Suprapubic skin (tissue), 4 donors: Measurements from ENCODE around the gene ARHGAP42. TPM values are rescaled to one million over a fixed set of nuclear protein-coding genes. Genes with fewer than 3 reads are reported as not detected.
A peak's percentile ranks its signal among the peaks of the same experiment; 100 is the strongest.

Experiments used
- DNase-seq, 2 donors: peaks; one replicate each; pipeline ENCODE4 v3.0.0-alpha.2; 2019; ENCODE audit warnings: low spot score in 2 of 2
- H3K27ac ChIP-seq: fragments of 200-600 bp; sonication (generic); one replicate; pipeline ENCODE4 v1.5.1; 2019
- H3K27me3 ChIP-seq: fragments of 200-600 bp; sonication (generic); one replicate; pipeline ENCODE4 v1.5.1; 2019
- H3K36me3 ChIP-seq: fragments of 200-600 bp; sonication (generic); one replicate; pipeline ENCODE4 v1.5.1; 2019
- H3K4me1 ChIP-seq: fragments of 200-600 bp; sonication (generic); one replicate; pipeline ENCODE4 v1.5.1; 2019
- H3K4me3 ChIP-seq: fragments of 200-600 bp; sonication (generic); one replicate; pipeline ENCODE4 v1.5.1; 2019; ENCODE audit warnings: mild to moderate bottlenecking
- H3K9me3 ChIP-seq: fragments of 200-600 bp; sonication (generic); one replicate; pipeline ENCODE4 v1.5.1; 2019
- CTCF ChIP-seq, 2 donors: fragments of 200-600 bp in 1 of 2; fragments of 450-650 bp in 1 of 2; sonication (generic) in 1 of 2; IDR thresholded peaks; one replicate each; pipeline ENCODE4 v1.5.1; 2016 to 2019; ENCODE audit warnings: antibody characterized with exemption in 2 of 2, mild to moderate bottlenecking in 1 of 2, moderate library complexity in 1 of 2
- EP300 ChIP-seq: sonication (generic); formaldehyde crosslinking; IDR thresholded peaks from one replicate; pipeline ENCODE4 v1.6.1; 2017; ENCODE audit warnings: antibody characterized with exemption
- POLR2A ChIP-seq, 2 donors: fragments of 450-650 bp; IDR thresholded peaks; one replicate each; pipeline ENCODE4 v1.6.1; 2017; ENCODE audit warnings: antibody characterized with exemption in 2 of 2, mild to moderate bottlenecking in 2 of 2, moderate library complexity in 2 of 2
- POLR2AphosphoS5 ChIP-seq, 3 donors: sonication (generic); formaldehyde crosslinking; IDR thresholded peaks; one replicate each; pipeline ENCODE4 v1.6.1; 2017; ENCODE audit warnings: antibody characterized with exemption in 3 of 3
- WGBS: methylation state at CpG from one replicate; pipeline ENCODE4 v1.1.5; 2018; 5-methylcytosine and 5-hydroxymethylcytosine counted together
- total RNA-seq, 4 donors: library from RNA; depleted of rRNA; stranded (reverse); fragments of >200 nt; gene quantifications; one replicate each; pipeline ENCODE4 v1.1.0, GENCODE V29; 2016

ARHGAP42 gene
- total RNA-seq, 4 donors from 2014 or later, result 12.4 to 18.4 (median 14.4) TPM

GRCh38 chr11:100719809-100720221 lies 32.7 kb downstream of the ARHGAP42 start:
- no peak for DNase-seq
- no peaks in the 10 kb centered on the region for H3K27me3 ChIP-seq
- H3K27ac ChIP-seq, result peak overlapping the region; percentile 69
- H3K4me3 ChIP-seq, result no peak overlapping the region
- TF ChIP-seq EP300 (no peak), CTCF (IDR thresholded peaks at IDR 0.05) (no peak), POLR2A (IDR thresholded peaks at IDR 0.05) (no peak), POLR2AphosphoS5 (IDR thresholded peaks at IDR 0.05) (peak in 2 of 3 donors; percentile 40 to 71)
- H3K9me3 ChIP-seq, result no peaks in the 10 kb centered on the region
- peaks cover 15% of the 10 kb centered on the region for H3K4me1 ChIP-seq
- no peaks in the 10 kb centered on the region for H3K36me3 ChIP-seq
- 8% methylated on average over 3 of the region's 3 CpGs for WGBS

GRCh38 chr11:100726680-100727079 lies 39.6 kb downstream of the ARHGAP42 start:
- Histone ChIP-seq H3K4me1 (peaks cover 4% of the 10 kb centered on the region), H3K27ac (no peak overlapping the region), H3K4me3 (no peak overlapping the region), H3K9me3 (no peaks in the 10 kb centered on the region), H3K27me3 (no peaks in the 10 kb centered on the region), H3K36me3 (no peaks in the 10 kb centered on the region)
- TF ChIP-seq EP300 (no peak), POLR2A (IDR thresholded peaks at IDR 0.05) (no peak), POLR2AphosphoS5 (IDR thresholded peaks at IDR 0.05) (no peak), CTCF (IDR thresholded peaks at IDR 0.05) (no peak)
- DNase-seq, result no peak
- WGBS, result 59% methylated on average over 1 of the region's 1 CpG

DNA sequence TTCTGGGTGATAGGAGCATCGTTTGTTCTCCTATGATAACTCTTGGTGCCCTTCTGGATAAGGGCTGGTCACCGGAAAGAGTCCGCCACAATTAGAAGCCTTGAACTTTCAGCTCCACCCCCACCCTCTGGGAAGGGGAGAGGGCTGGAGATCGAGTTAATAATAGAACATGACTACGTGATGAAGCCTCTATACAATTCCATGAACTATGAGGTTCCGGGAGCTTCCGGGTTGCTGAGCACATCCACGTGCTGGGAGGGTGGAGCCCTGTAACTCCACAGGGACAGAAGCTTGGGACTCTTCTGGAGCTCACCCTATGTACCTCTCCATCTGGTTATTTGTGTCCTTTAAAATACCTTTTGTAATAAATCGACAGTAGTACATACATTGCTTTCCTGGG lies 40.3 kb downstream of the ARHGAP42 start:
- Histone ChIP-seq H3K27ac (no peak overlapping the region), H3K4me1 (peaks cover 4% of the 10 kb centered on the region), H3K4me3 (no peak overlapping the region), H3K36me3 (no peaks in the 10 kb centered on the region), H3K9me3 (no peaks in the 10 kb centered on the region), H3K27me3 (no peaks in the 10 kb centered on the region)
- TF ChIP-seq POLR2AphosphoS5 (IDR thresholded peaks at IDR 0.05) (no peak), POLR2A (IDR thresholded peaks at IDR 0.05) (no peak), CTCF (IDR thresholded peaks at IDR 0.05) (no peak), EP300 (no peak)
- no peak for DNase-seq
- WGBS, result 80% methylated on average over 9 of the region's 9 CpGs

GRCh38 chr11:100730266-100730665 lies 43.2 kb downstream of the ARHGAP42 start:
- H3K9me3 ChIP-seq, result no peaks in the 10 kb centered on the region
- no peak for DNase-seq
- no peak overlapping the region for H3K4me3 ChIP-seq
- TF ChIP-seq EP300 (no peak), CTCF (IDR thresholded peaks at IDR 0.05) (no peak), POLR2AphosphoS5 (IDR thresholded peaks at IDR 0.05) (no peak), POLR2A (IDR thresholded peaks at IDR 0.05) (no peak)
- no peaks in the 10 kb centered on the region for H3K36me3 ChIP-seq
- 72% methylated on average over 3 of the region's 3 CpGs for WGBS
- peaks cover 4% of the 10 kb centered on the region for H3K4me1 ChIP-seq
- H3K27me3 ChIP-seq, result no peaks in the 10 kb centered on the region
- no peak overlapping the region for H3K27ac ChIP-seq

GRCh38 chr11:100731471-100731870 lies 44.4 kb downstream of the ARHGAP42 start:
- Histone ChIP-seq H3K4me3 (no peak overlapping the region), H3K4me1 (peaks cover 4% of the 10 kb centered on the region), H3K9me3 (no peaks in the 10 kb centered on the region), H3K27me3 (no peaks in the 10 kb centered on the region), H3K36me3 (no peaks in the 10 kb centered on the region), H3K27ac (no peak overlapping the region)
- no peak for TF ChIP-seq POLR2AphosphoS5 (IDR thresholded peaks at IDR 0.05)
- no peak for TF ChIP-seq EP300
- TF ChIP-seq POLR2A (IDR thresholded peaks at IDR 0.05), result no peak
- no peak for TF ChIP-seq CTCF (IDR thresholded peaks at IDR 0.05)
- no peak for DNase-seq
- 79% methylated on average over 1 of the region's 1 CpG for WGBS
